Subcutaneous adipose tissue (tissue), 4 donors: ENCODE data around the gene GLIS1. TPM values are rescaled to one million over a fixed set of nuclear protein-coding genes. Genes with fewer than 3 reads are reported as not detected.

Experiments used
- total RNA-seq, 4 donors: library from RNA; depleted of rRNA; stranded (reverse); fragments of >200 nt; gene quantifications; one replicate each; pipeline ENCODE4 v1.1.0, GENCODE V29; 2016
- TF ChIP-seq, protein P1 (sequence below): fragments of 450-650 bp; IDR thresholded peaks from one replicate; pipeline ENCODE4 v1.5.1; 2016; ENCODE audit warnings: low read depth, mild to moderate bottlenecking, control low read depth, antibody characterized with exemption, moderate library complexity

The GLIS1 gene
- total RNA-seq, 4 donors from 2014 or later, result 0.17 to 3.6 TPM; not detected in 2

DNA sequence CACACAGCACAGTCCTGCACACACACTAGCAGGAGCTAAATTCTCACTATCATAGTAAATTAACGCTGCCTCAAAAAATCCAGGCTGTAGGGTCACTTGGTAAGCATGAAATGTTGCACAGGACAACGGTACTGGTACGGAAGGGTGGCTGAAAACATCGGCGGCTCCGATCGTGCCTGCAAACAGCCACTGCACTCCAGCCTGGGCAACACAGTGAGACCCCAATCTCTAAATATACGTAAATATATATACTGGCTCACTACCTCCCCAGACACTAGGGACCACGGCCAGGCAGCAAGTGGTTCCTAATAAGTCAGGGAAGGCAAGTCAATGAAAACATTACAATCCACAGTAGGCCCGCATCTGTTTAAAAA, 44.3 kb downstream of the GLIS1 start:
- TF ChIP-seq, protein P1, sequence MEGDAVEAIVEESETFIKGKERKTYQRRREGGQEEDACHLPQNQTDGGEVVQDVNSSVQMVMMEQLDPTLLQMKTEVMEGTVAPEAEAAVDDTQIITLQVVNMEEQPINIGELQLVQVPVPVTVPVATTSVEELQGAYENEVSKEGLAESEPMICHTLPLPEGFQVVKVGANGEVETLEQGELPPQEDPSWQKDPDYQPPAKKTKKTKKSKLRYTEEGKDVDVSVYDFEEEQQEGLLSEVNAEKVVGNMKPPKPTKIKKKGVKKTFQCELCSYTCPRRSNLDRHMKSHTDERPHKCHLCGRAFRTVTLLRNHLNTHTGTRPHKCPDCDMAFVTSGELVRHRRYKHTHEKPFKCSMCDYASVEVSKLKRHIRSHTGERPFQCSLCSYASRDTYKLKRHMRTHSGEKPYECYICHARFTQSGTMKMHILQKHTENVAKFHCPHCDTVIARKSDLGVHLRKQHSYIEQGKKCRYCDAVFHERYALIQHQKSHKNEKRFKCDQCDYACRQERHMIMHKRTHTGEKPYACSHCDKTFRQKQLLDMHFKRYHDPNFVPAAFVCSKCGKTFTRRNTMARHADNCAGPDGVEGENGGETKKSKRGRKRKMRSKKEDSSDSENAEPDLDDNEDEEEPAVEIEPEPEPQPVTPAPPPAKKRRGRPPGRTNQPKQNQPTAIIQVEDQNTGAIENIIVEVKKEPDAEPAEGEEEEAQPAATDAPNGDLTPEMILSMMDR, result no peak

DNA sequence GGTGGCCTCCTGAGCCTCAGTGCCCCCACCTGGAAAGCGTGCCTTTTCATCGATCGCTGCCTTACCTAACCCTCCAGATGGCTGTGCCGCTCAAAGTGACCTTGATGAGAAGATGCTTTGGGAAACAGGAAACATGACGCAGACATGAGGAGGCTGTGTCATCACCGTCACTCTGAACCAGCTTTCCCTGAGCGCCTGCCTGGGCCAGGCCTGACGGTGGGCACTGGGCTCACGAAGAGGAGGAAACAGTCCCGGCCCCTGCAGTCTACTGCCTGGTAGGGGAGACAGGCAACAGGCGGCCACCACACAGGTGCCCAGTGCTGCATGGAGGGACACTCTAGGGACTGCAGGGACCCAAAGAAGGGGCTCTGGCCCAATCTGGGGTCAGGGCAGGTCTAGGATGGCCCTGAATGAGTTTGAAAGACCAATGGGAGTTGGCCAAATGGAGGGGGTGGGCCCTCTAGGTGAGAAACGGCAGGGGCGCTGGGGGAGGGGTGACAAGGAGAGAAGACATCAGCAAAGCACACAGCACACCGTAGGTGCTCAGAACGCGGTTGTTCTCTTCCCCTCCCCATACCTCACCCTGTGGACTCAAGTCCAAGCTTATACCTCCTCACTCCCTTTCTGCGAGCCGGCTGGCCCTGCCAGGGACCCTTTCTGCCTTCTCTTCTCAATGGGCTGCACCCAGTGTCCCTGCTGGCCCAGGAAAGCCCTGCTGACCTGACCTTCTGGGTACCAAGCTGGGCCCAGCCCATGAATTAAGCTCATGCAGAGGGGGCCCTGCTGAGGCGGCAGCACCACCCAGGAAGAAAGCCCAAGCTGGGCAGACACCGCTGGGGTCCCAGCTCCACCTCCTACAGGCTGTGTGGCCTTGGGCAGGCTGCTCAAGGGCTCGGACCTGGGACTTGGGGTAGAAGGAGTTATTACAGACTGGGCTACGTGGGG, 44.9 kb downstream of the GLIS1 start:
- TF ChIP-seq, protein P1, result no peak

DNA sequence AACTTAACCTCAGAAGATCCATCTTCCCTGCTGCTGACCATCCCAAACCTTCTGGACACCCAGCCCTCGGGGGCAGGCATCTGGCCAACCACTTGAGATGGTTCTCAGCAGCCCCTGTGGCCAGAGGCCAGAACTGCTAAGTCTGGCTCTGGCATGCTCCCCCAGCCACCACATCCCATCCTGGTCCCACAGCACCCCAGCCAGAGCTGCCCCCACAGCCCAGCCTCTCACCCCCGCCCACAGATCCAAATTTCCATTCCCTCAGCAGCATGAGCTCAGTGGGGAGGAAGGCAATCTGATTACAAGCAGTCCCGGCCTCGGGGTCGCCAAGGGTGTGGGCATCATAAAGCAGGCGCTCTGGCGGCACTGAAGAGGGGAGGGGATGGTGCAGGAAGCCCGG, 45.6 kb downstream of the GLIS1 start:
- TF ChIP-seq, protein P1, result no peak

DNA sequence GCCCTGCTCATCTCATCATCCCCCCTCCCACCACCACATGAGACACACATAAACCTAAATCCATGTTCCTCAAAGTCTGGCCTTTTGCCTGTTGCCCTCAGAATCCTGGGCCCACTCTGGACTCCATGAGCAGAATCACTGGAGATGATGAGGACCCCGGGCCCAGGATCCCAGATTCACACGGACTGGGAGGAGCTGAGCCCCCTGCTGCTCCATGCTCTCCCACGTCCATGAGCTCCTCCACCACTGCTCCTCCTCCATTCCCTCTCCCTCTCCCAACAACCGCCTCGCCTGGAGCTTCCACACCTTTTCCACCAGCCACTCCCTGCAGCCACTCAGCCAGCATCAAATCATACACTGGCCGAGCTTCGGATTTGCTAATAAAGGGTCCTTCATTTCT, 47.6 kb downstream of the GLIS1 start:
- TF ChIP-seq, protein P1, result no peak

DNA sequence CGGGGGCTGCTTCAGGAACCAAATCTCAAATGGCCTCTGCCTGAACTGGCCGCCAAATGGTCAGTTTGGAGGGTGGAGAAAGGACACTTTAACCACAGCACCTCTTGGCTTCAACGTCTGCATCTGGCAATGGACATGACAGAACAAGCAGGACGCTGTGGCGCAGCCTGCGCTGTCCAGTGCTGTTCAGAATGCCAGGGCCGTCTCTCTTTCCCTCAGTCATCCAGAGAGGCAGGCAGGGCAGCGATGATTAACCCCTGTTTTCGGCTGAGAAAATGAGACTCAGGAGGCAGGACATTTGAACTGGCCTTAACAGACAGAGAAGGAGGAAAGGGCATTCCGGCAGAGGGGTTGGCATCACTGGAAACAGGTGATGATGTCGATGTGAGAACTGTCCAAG, 48.6 kb downstream of the GLIS1 start:
- TF ChIP-seq, protein P1, result no peak

DNA sequence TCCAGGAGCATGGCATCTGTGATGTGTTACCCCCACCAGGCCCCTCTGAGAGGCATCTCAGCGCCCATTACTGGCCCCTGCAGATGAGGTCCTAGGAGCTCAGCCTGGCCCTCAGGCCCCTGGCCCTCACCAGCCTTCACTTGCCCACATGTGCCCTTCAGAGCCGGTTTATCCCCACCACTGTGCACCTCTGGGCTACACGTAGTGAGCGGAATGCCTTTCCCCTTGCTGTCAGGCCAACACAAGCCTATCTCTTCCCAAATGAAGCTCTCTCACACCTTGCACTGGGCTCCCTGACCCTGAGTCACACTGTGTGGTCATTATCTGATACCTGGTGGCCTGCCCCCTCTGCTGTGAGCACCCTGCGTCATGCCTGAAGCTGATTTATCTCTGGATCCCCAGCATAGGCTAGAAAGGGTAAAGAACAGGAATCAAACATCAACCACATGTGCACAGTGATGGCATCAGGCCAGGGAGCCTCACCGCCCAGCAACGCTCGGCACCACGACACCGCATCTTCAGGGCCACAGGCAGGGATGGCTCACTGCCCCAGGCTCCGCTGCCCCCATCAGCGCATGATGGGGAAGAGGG, 49.1 kb downstream of the GLIS1 start:
- TF ChIP-seq, protein P1, result no peak

DNA sequence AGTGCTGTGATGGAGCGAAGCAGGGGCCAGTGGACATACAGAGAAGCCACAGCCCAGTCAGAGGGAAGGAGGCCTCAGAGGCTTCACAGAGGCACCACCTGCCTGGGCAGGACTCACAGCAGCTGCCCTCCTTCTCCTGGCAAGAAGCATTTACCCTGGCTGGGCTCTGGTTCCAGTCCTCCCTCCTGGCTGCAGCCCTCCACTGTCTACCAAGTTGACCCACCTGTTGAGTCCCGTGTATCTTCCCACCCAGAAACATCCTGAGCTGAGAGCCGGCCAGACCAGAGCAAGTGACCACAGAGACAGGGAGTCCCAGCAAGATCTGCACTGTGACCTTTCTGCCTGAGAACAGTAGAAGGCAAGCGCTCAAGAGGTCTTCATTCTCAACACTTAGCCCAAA, 49.7 kb downstream of the GLIS1 start:
- TF ChIP-seq, protein P1, result no peak
